ENCODE data around the gene ZNRD2.

GRCh38 chr11:65563601-65564000 is 6.7 kb upstream of the ZNRD2 start:
- TF ChIP-seq POLR2A (IDR thresholded peaks at IDR 0.05; ENCODE audit: low read length) (no peak), GATA1 (IDR thresholded peaks at IDR 0.05; ENCODE audit: low read depth, low read length) (no peak)

Data from erythroblast (primary cell).